Cardiac atrium fibroblast (primary cell): ENCODE measurements around the gene KIFAP3. TPM values are rescaled to one million over a fixed set of nuclear protein-coding genes. Genes with fewer than 3 reads are reported as not detected.

Source experiments
- total RNA-seq: library from RNA; depleted of rRNA; stranded (reverse); fragments of >200 nt; gene quantifications from 2 replicates; pipeline ENCODE4 v1.2.3, GENCODE V29; 2015

The KIFAP3 gene
- total RNA-seq = 18.1 and 18.4 TPM in 2 replicates

DNA sequence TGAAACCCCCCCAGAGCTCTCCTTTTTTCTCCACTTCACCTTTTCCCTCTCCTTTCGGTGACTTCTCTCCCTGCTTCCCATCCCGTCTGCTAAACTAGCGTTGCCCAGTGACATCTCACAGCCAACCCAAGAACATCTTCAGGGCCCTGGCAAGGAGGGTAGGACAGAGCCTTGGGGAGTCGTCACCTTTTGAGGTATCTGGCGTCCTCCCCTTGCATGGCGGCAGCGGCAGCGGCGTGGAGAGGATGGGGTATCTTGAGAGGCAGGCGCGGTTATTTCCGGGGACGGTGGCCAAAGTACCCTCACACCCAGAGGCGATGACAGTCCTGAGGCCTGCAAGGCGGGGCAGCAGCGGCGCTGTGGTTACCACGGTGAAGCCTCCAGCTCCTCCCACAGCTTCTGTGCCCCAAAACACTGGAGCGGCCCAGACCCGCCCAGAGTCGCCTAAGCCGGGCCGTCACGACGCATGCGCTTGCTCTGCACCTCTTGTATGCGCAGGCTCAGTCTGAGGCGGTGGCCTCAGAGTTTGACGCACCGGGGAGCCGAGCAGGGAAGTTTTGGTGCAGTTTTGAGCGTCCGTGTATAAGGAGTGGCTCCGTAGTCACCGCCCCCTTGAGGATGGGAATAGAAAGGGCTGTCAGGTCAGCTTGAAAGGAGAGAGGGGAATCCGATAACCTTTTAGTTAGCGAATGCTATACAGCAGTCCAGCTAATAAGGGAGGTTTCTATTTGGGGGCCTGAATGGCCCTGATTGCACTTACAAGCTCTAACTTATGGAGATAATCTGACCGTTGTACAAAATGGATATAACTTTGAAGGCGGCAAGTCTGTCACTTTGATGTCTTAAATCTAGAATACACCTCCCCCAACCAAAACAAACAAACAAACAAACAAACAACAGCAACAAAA is at the start of gene KIFAP3:
TSS of gene KIFAP3 (minus strand) at position 446 of the 908 bp plus-strand sequence. CDS start at position 218, 228 bp downstream.

DNA sequence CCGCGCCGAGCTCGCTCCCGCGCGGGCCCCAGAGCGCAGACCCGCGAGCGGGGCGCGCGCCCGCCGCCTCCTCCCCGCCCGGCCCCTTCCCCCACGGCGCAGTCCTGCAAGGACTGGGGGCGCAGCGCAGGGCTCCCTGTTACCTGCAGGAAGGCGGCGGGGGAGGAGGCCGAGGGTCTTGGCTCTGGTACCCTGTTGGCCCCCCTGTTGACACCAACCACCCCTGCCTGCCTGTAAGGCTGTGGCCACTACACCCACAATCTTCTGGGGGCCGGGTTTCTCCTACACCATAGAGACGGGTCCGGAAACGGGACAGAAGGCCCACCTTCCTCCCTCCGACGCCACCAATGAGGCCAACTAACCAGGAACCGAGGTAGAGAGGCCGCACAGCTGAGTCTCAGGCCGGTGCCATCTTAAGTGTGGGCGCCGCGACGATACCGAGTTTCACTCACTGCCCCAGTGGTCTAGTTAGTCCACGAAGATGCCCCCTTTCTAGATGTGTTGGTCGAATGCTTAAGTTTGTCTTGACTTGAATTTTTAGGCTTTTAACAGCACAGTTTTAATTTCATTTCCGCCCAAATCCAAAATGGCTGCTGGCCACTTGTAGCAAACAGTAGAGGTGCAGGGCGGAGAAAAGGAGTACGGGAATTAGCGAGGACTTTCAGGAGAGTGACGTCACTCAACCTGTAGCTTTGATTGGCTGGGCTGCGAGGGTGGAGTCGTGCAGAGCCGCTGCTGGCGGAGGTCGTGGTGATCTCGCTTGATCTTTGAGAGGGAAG is 180.7 kb downstream of the KIFAP3 start, which contains the start of gene SCYL3:
TSS of gene SCYL3 (minus strand) at position 252 of the 779 bp plus-strand sequence. CDS start 5,056 bp downstream, outside the sequence.

Other genes with a start within 250 kb of the KIFAP3 start
- gene SCYL3, start 180.8 kb downstream of the KIFAP3 start, total RNA-seq = 3.1 and 5.2 TPM in 2 replicates
- not detected in 2 replicates for gene NTMT2, start 71.3 kb upstream of the KIFAP3 start, total RNA-seq